Naive thymus-derived CD4-positive, alpha-beta T cell (primary cell): Measurements from ENCODE around the gene MRFAP1. TPM values are rescaled to one million over a fixed set of nuclear protein-coding genes. Genes with fewer than 3 reads are reported as not detected.
"Not testable (repeated sequence)": the region's sequence is repeated elsewhere in the genome, so short reads cannot be mapped to it uniquely, and the experiment has no call there.

Experiments used
- ATAC-seq: fragments of 150-1000 bp; cut with Tn5 transposase; 2 replicates; pipeline ENCODE4 v1.10.0; 2021; ENCODE audit warnings: mild to moderate bottlenecking, moderate library complexity
- CTCF ChIA-PET: fragments of 350-600 bp; sonication (Branson Sonifier 250); formaldehyde crosslinking; loops from one replicate; lab custom pipeline; 2021; ENCODE audit warnings: antibody characterized with exemption; lab: Charles Lee
- POLR2A ChIA-PET: fragments of 350-600 bp; sonication (Branson Sonifier 250); formaldehyde crosslinking; loops from one replicate; lab custom pipeline; 2021; ENCODE audit warnings: antibody characterized with exemption, inconsistent platforms; lab: Charles Lee
- DNase-seq, 9 donors: peaks; one replicate each; pipeline versions ENCODE4 v3.0.0 to v3.0.0-alpha.2; 2020 to 2022; ENCODE audit warnings: mixed read lengths in 1 of 9
- H3K27ac ChIP-seq: one replicate; pipeline ENCODE4 v1.7.0; 2013; ENCODE audit warnings: mild to moderate bottlenecking, low read depth, low read length, moderate library complexity
- H3K27me3 ChIP-seq, 2 donors: one replicate each; pipeline ENCODE4 v1.7.0; 2013; ENCODE audit warnings: low read length in 2 of 2, mild to moderate bottlenecking in 2 of 2, moderate library complexity in 2 of 2; ENCODE audit not compliant: control insufficient read depth in 2 of 2, insufficient read depth in 2 of 2
- H3K36me3 ChIP-seq, 3 experiments: 1 replicate in 2 of 3; 2 replicates in 1 of 3; pipeline ENCODE4 v1.7.0; 2013; ENCODE audit warnings: low read length in 3 of 3, mild to moderate bottlenecking in 3 of 3, moderate library complexity in 1 of 3; ENCODE audit not compliant: insufficient read depth in 3 of 3, control insufficient read depth in 2 of 3
- H3K4me1 ChIP-seq, 2 donors: one replicate each; pipeline ENCODE4 v1.7.0; 2013; ENCODE audit warnings: low read length in 2 of 2, mild to moderate bottlenecking in 2 of 2, moderate library complexity in 1 of 2; ENCODE audit not compliant: control insufficient read depth in 2 of 2, insufficient read depth in 2 of 2
- H3K4me3 ChIP-seq: 2 replicates; pipeline ENCODE4 v1.7.0; 2013; ENCODE audit warnings: mild to moderate bottlenecking, low read length
- H3K9me3 ChIP-seq, 3 experiments: 1 replicate in 2 of 3; 2 replicates in 1 of 3; pipeline ENCODE4 v1.7.0; 2013; ENCODE audit warnings: low read length in 3 of 3; ENCODE audit not compliant: control insufficient read depth in 2 of 3
- H3K27ac Mint-ChIP-seq, 9 donors: one replicate each; pipeline ENCODE4 v1.8.0; 2020 to 2022; ENCODE audit warnings: mixed read lengths in 9 of 9, mild to moderate bottlenecking in 8 of 9, moderate library complexity in 5 of 9, inconsistent platforms in 2 of 9
- H3K27me3 Mint-ChIP-seq, 5 donors: one replicate each; pipeline ENCODE4 v1.8.0; 2021 to 2022; ENCODE audit warnings: mixed read lengths in 5 of 5, mild to moderate bottlenecking in 1 of 5
- H3K36me3 Mint-ChIP-seq, 5 donors: one replicate each; pipeline ENCODE4 v1.8.0; 2020 to 2022; ENCODE audit warnings: mixed read lengths in 5 of 5, mild to moderate bottlenecking in 3 of 5, inconsistent platforms in 1 of 5
- H3K4me1 Mint-ChIP-seq, 7 donors: one replicate each; pipeline ENCODE4 v1.8.0; 2020 to 2022; ENCODE audit warnings: mixed read lengths in 7 of 7, mild to moderate bottlenecking in 3 of 7, inconsistent platforms in 1 of 7
- H3K4me3 Mint-ChIP-seq, 10 donors: one replicate each; pipeline ENCODE4 v1.8.0; 2020 to 2022; ENCODE audit warnings: mild to moderate bottlenecking in 10 of 10, mixed read lengths in 10 of 10, moderate library complexity in 6 of 10, inconsistent platforms in 2 of 10
- H3K9me3 Mint-ChIP-seq, 11 donors: one replicate each; pipeline ENCODE4 v1.8.0; 2020 to 2022; ENCODE audit warnings: mixed read lengths in 11 of 11, mild to moderate bottlenecking in 4 of 11, inconsistent platforms in 1 of 11, moderate library complexity in 1 of 11
- intact Hi-C, 2 donors: fragments of 100-400 bp; cut with micrococcal nuclease; formaldehyde crosslinking; loops; one replicate each; pipeline ENCODE4 v1.15.1; 2023
- polyA plus RNA-seq, 2 donors: library from polyadenylated mRNA; unstranded; fragments of 300-500 nt; fragmentation: Illumina TruSeq; gene quantifications; one replicate each; pipeline ENCODE4 v1.2.3, GENCODE V29; 2021
- total RNA-seq, 6 experiments: library from RNA in 5 of 6; stranded (reverse) in 5 of 6; gene quantifications; 1 replicate in 5 of 6; 2 replicates in 1 of 6; pipeline ENCODE4 v1.2.3 and lab custom pipeline; 2021 to 2026

MRFAP1 gene
- total and polyA plus RNA-seq, 7 experiments from 2014 or later = 120 to 199 (median 139) TPM

- ATAC-seq (no peak), DNase-seq (no peak)
- intact Hi-C loops = no loop called here
- ChIA-PET CTCF (no interaction called here), POLR2A (interaction anchor here (0.6 to 10.2 kb wide), 6 partner anchors 11 to 403 kb away, joined by 3 to 156 read pairs (median 5); partner anchors contain the start of gene BLOC1S4)
- peak overlapping the region in 1 of 9 donors; percentile 87 for H3K27ac Mint-ChIP-seq
- no peaks in the 10 kb centered on the region for H3K27me3 Mint-ChIP-seq
- Histone ChIP-seq H3K9me3 (no peaks in the 10 kb centered on the region), H3K36me3 (peaks cover 0 to 11% (median 3%) of the 10 kb centered on the region in 3 experiments), H3K27ac (no peak overlapping the region), H3K4me1 (peaks cover 3 to 10% of the 10 kb centered on the region in 2 donors), H3K4me3 (no peak overlapping the region), H3K27me3 (no peaks in the 10 kb centered on the region)
- peaks cover 0 to 13% (median 8%) of the 10 kb centered on the region in 5 donors for H3K36me3 Mint-ChIP-seq
- H3K4me1 Mint-ChIP-seq = peaks cover 12 to 33% (median 18%) of the 10 kb centered on the region in 7 donors
- H3K9me3 Mint-ChIP-seq = peaks cover 0 to 2% (median 0%) of the 10 kb centered on the region in 11 donors
- H3K4me3 Mint-ChIP-seq = no peak overlapping the region
Measured at GRCh38 chr4:6647582-6648230, 7.2 kb downstream of the MRFAP1 start.

- intact Hi-C loops = no loop called here
- Histone ChIP-seq H3K27me3 (no peaks in the 10 kb centered on the region), H3K9me3 (no peaks in the 10 kb centered on the region), H3K27ac (no peak overlapping the region), H3K4me1 (no peaks in the 10 kb centered on the region), H3K36me3 (no peaks in the 10 kb centered on the region), H3K4me3 (no peak overlapping the region)
- H3K27ac Mint-ChIP-seq = no peak overlapping the region
- DNase-seq = no peak
- H3K4me1 Mint-ChIP-seq = peaks cover 0 to 20% (median 8%) of the 10 kb centered on the region in 7 donors
- peaks cover 0 to 2% (median 0%) of the 10 kb centered on the region in 5 donors for H3K27me3 Mint-ChIP-seq
- H3K4me3 Mint-ChIP-seq = no peak overlapping the region
- H3K36me3 Mint-ChIP-seq = peaks cover 0 to 6% (median 0%) of the 10 kb centered on the region in 5 donors
- ChIA-PET POLR2A (interaction anchor here (1.0 to 2.2 kb wide), 2 partner anchors 9 kb away, joined by 4 to 6 read pairs; partner anchors contain the start of gene MRFAP1), CTCF (interaction anchor here (0.6 kb wide), 1 partner anchor 15 kb away, joined by 3 read pairs; no protein-coding TSS in a partner anchor)
- H3K9me3 Mint-ChIP-seq = peaks cover 0 to 2% (median 0%) of the 10 kb centered on the region in 11 donors
- no peak for ATAC-seq
Measured at GRCh38 chr4:6649216-6649615, 8.7 kb downstream of the MRFAP1 start.

GRCh38 chr4:6654211-6654610 lies 13.7 kb downstream of the MRFAP1 start:
- Mint-ChIP-seq H3K4me1 (peaks cover 0 to 13% (median 10%) of the 10 kb centered on the region in 7 donors), H3K27ac (peak overlapping the region in 1 of 9 donors; percentile 21)
- H3K36me3 Mint-ChIP-seq, H3K27ac ChIP-seq, H3K4me1 ChIP-seq, H3K9me3 ChIP-seq, H3K4me3 Mint-ChIP-seq, DNase-seq, intact Hi-C loops, H3K27me3 Mint-ChIP-seq, H3K36me3 ChIP-seq, CTCF ChIA-PET, H3K4me3 ChIP-seq, ATAC-seq, H3K9me3 Mint-ChIP-seq, H3K27me3 ChIP-seq: not testable (repeated sequence)
- POLR2A ChIA-PET = interaction anchor here (0.9 to 1.6 kb wide), 4 partner anchors 9 to 14 kb away, joined by 4 to 6 read pairs (median 4); partner anchors contain the start of gene MRFAP1

GRCh38 chr4:6655291-6655690 lies 14.8 kb downstream of the MRFAP1 start:
- CTCF ChIA-PET, H3K36me3 ChIP-seq, ATAC-seq, H3K27ac Mint-ChIP-seq, H3K9me3 Mint-ChIP-seq, H3K9me3 ChIP-seq, intact Hi-C loops, H3K36me3 Mint-ChIP-seq, DNase-seq, H3K4me1 ChIP-seq, H3K4me3 ChIP-seq, H3K27me3 ChIP-seq, H3K27ac ChIP-seq, H3K4me3 Mint-ChIP-seq: not testable (repeated sequence)
- H3K27me3 Mint-ChIP-seq = peaks cover 0 to 14% (median 0%) of the 10 kb centered on the region in 5 donors
- peaks cover 0 to 15% (median 10%) of the 10 kb centered on the region in 7 donors for H3K4me1 Mint-ChIP-seq
- POLR2A ChIA-PET = interaction anchor here (6.6 kb wide), 1 partner anchor 13 kb away, joined by 90 read pairs; the partner anchor contains the start of gene MRFAP1

- no peak overlapping the region for H3K27ac ChIP-seq
- Mint-ChIP-seq H3K27me3 (peaks cover 0 to 20% (median 0%) of the 10 kb centered on the region in 5 donors), H3K4me1 (peaks cover 0 to 15% (median 10%) of the 10 kb centered on the region in 7 donors), H3K9me3 (peaks cover 0 to 6% (median 0%) of the 10 kb centered on the region in 11 donors), H3K27ac (peak overlapping the region in 1 of 9 donors; percentile 43), H3K36me3 (peaks cover 0 to 6% (median 0%) of the 10 kb centered on the region in 5 donors), H3K4me3 (no peak overlapping the region)
- POLR2A ChIA-PET = interaction anchor here (1.5 to 6.6 kb wide), 3 partner anchors 13 to 19 kb away, joined by 5 to 90 read pairs (median 48); partner anchors contain the start of gene MRFAP1
- no peak for DNase-seq
- H3K4me1 ChIP-seq = peaks cover 4 to 5% of the 10 kb centered on the region in 2 donors
- no peak for ATAC-seq
- H3K9me3 ChIP-seq = no peaks in the 10 kb centered on the region
- CTCF ChIA-PET = no interaction called here
- intact Hi-C loops = no loop called here
- no peaks in the 10 kb centered on the region for H3K36me3 ChIP-seq
- no peak overlapping the region for H3K4me3 ChIP-seq
- no peaks in the 10 kb centered on the region for H3K27me3 ChIP-seq
Measured at GRCh38 chr4:6655924-6656323, 15.4 kb downstream of the MRFAP1 start.

GRCh38 chr4:6657242-6658208 lies 17.0 kb downstream of the MRFAP1 start:
- ChIA-PET CTCF (interaction anchor here (0.6 kb wide), 1 partner anchor 40 kb away, joined by 3 read pairs; no protein-coding TSS in a partner anchor), POLR2A (interaction anchor here (0.6 to 6.6 kb wide), 6 partner anchors 9 to 53 kb away, joined by 3 to 90 read pairs (median 5); partner anchors contain the start of gene MRFAP1)
- Mint-ChIP-seq H3K36me3 (peaks cover 0 to 6% (median 0%) of the 10 kb centered on the region in 5 donors), H3K9me3 (peaks cover 0 to 6% (median 0%) of the 10 kb centered on the region in 11 donors), H3K4me3 (peak overlapping the region in 8 of 10 donors; percentile 60 to 81 (median 76)), H3K4me1 (peaks cover 0 to 15% (median 10%) of the 10 kb centered on the region in 7 donors), H3K27me3 (peaks cover 0 to 35% (median 0%) of the 10 kb centered on the region in 5 donors), H3K27ac (peak overlapping the region in 1 of 9 donors; percentile 11)
- Histone ChIP-seq H3K27ac (no peak overlapping the region), H3K4me3 (no peak overlapping the region), H3K27me3 (peaks cover 0 to 2% of the 10 kb centered on the region in 2 donors), H3K36me3 (no peaks in the 10 kb centered on the region), H3K9me3 (no peaks in the 10 kb centered on the region), H3K4me1 (peaks cover 4 to 5% of the 10 kb centered on the region in 2 donors)
- intact Hi-C loops = loop anchor here in 1 of 2 donors (1.0 kb wide), 1 partner anchor 17 kb away; the partner anchor contains the start of gene MRFAP1
- DNase-seq (no peak), ATAC-seq (no peak)
